ENCODE results near the gene CLDN8. TPM values are rescaled to one million over a fixed set of nuclear protein-coding genes. Genes with fewer than 3 reads are reported as not detected.

The CLDN8 gene
- 10 to 100 TPM; 54.3 to 70.9 (median 56.5) TPM for polyA plus RNA-seq (ENCODE audit: insufficient read length in 3 of 3)
- long read RNA-seq, donor 1, transcript CLDN8-201 (1 exons, 2,068 nt): major isoform, 57 of 57 reads
- long read RNA-seq, donor 1, partial matches to known transcripts: 0 of 57 reads
- long read RNA-seq, donor 1, other reads (novel, unspliced or antisense): 0 of 57 reads
- long read RNA-seq, donor 2, transcript CLDN8-201 (1 exons, 2,068 nt): major isoform, 71 of 71 reads
- long read RNA-seq, donor 2, partial matches to known transcripts: 0 of 71 reads
- long read RNA-seq, donor 2, other reads (novel, unspliced or antisense): 0 of 71 reads
- long read RNA-seq, donor 3, transcript CLDN8-201 (1 exons, 2,068 nt): major isoform, 59 of 59 reads
- long read RNA-seq, donor 3, partial matches to known transcripts: 0 of 59 reads
- long read RNA-seq, donor 3, other reads (novel, unspliced or antisense): 0 of 59 reads
- long read RNA-seq, donor 4, transcript CLDN8-201 (1 exons, 2,068 nt): major isoform, 90 of 90 reads
- long read RNA-seq, donor 4, partial matches to known transcripts: 0 of 90 reads
- long read RNA-seq, donor 4, other reads (novel, unspliced or antisense): 0 of 90 reads
- long read RNA-seq, donor 5, transcript CLDN8-201 (1 exons, 2,068 nt): major isoform, 30 of 30 reads
- long read RNA-seq, donor 5, partial matches to known transcripts: 0 of 30 reads
- long read RNA-seq, donor 5, other reads (novel, unspliced or antisense): 0 of 30 reads
- long read RNA-seq, donor 6, transcript CLDN8-201 (1 exons, 2,068 nt): major isoform, 53 of 53 reads
- long read RNA-seq, donor 6, partial matches to known transcripts: 0 of 53 reads
- long read RNA-seq, donor 6, other reads (novel, unspliced or antisense): 0 of 53 reads
- long read RNA-seq, donor 7, transcript CLDN8-201 (1 exons, 2,068 nt): major isoform, 40 of 40 reads
- long read RNA-seq, donor 7, partial matches to known transcripts: 0 of 40 reads
- long read RNA-seq, donor 7, other reads (novel, unspliced or antisense): 0 of 40 reads
- long read RNA-seq, donor 8: 0 reads
- long read RNA-seq, donor 9, transcript CLDN8-201 (1 exons, 2,068 nt): major isoform, 92 of 92 reads
- long read RNA-seq, donor 9, partial matches to known transcripts: 0 of 92 reads
- long read RNA-seq, donor 9, other reads (novel, unspliced or antisense): 0 of 92 reads
- long read RNA-seq, donor 10, transcript CLDN8-201 (1 exons, 2,068 nt): major isoform, 50 of 50 reads
- long read RNA-seq, donor 10, partial matches to known transcripts: 0 of 50 reads
- long read RNA-seq, donor 10, other reads (novel, unspliced or antisense): 0 of 50 reads
- long read RNA-seq, donor 11, transcript CLDN8-201 (1 exons, 2,068 nt): major isoform, 30 of 30 reads
- long read RNA-seq, donor 11, partial matches to known transcripts: 0 of 30 reads
- long read RNA-seq, donor 11, other reads (novel, unspliced or antisense): 0 of 30 reads
- long read RNA-seq, donor 12, transcript CLDN8-201 (1 exons, 2,068 nt): major isoform, 117 of 117 reads
- long read RNA-seq, donor 12, partial matches to known transcripts: 0 of 117 reads
- long read RNA-seq, donor 12, other reads (novel, unspliced or antisense): 0 of 117 reads
- long read RNA-seq, donor 13, transcript CLDN8-201 (1 exons, 2,068 nt): major isoform, 84 of 84 reads
- long read RNA-seq, donor 13, partial matches to known transcripts: 0 of 84 reads
- long read RNA-seq, donor 13, other reads (novel, unspliced or antisense): 0 of 84 reads
- long read RNA-seq, donor 14, transcript CLDN8-201 (1 exons, 2,068 nt): major isoform, 84 of 84 reads
- long read RNA-seq, donor 14, partial matches to known transcripts: 0 of 84 reads
- long read RNA-seq, donor 14, other reads (novel, unspliced or antisense): 0 of 84 reads
- long read RNA-seq, donor 15, transcript CLDN8-201 (1 exons, 2,068 nt): major isoform, 40 of 40 reads
- long read RNA-seq, donor 15, partial matches to known transcripts: 0 of 40 reads
- long read RNA-seq, donor 15, other reads (novel, unspliced or antisense): 0 of 40 reads
- long read RNA-seq, donor 16, transcript CLDN8-201 (1 exons, 2,068 nt): major isoform, 73 of 73 reads
- long read RNA-seq, donor 16, partial matches to known transcripts: 0 of 73 reads
- long read RNA-seq, donor 16, other reads (novel, unspliced or antisense): 0 of 73 reads

- no peak for DNase-seq
Observed at GRCh38 chr21:30216041-30216723, at the start of gene CLDN8. Gene CLDN8, minus strand, starts transcription at chr21:30216097. Its CDS starts 172 bp downstream, at chr21:30215925.

DNA sequence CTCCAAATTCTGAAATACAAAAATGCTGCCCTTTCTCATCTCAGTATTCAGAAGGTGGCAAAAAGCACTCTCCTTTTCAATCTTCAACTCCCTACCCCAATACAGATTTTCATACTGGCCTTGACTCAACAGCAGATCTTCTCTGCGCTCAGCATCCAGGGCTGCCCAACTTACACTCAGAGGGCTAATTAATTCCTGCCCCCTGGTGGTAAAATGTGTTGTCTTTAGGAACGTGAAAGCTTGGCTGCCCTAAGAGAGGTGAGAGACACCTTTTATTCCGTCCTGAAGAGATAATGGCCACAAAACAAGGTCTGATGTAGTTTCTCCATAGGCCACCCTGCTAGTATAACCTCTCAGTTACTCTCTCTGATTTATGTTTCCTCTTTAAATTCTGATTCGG is 41.9 kb upstream of the CLDN8 start:
- peak; percentile 10 for DNase-seq

DNA sequence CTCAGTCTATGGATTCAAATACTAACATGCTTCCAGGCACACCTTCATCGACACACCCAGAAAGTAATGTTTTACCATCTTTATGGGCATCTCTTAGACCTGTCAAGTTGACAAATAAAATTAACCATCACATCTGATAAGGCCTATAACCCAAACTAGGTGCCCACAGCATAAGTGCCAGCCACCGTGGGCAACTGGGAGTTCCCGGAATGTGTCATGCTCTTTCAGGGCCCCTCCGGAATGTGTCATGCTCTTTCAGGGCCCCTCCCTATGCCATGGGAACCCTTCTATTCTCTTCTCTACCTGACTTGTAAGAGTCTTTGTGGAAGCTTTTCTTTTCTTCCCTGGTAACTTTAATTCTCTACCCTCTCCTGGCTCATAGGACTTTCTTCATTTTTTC is 40.2 kb upstream of the CLDN8 start:
- DNase-seq: no peak

GRCh38 chr21:30255679-30256078 is 39.8 kb upstream of the CLDN8 start:
- DNase-seq: no peak

- DNase-seq: no peak
Observed at GRCh38 chr21:30251781-30252180, 35.9 kb upstream of the CLDN8 start.

- no peak for DNase-seq
Observed at GRCh38 chr21:30249936-30250335, 34.0 kb upstream of the CLDN8 start.

DNA sequence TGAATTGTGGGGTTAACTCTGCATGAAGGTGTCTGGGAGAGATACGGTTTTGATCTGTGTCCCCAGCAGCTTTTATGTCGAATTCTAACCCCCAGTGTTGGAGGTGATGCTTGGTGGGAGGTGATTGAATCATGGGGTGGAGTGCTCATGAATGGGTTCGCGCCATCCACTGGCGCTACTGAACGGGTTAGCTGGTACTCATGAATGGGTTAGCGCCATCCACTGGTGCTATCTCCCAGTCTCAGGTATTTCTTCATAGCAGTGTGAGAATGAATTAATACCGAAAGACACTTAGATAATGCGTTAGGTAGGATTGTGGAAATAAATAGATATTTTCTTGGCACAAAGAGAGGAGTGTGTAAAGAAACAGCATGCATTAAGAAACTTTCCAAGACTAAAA is 32.9 kb upstream of the CLDN8 start:
- DNase-seq: no peak

- no peak for DNase-seq
Observed at GRCh38 chr21:30245061-30245460, 29.2 kb upstream of the CLDN8 start.

GRCh38 chr21:30243691-30244090 is 27.8 kb upstream of the CLDN8 start:
- DNase-seq: no peak

DNA sequence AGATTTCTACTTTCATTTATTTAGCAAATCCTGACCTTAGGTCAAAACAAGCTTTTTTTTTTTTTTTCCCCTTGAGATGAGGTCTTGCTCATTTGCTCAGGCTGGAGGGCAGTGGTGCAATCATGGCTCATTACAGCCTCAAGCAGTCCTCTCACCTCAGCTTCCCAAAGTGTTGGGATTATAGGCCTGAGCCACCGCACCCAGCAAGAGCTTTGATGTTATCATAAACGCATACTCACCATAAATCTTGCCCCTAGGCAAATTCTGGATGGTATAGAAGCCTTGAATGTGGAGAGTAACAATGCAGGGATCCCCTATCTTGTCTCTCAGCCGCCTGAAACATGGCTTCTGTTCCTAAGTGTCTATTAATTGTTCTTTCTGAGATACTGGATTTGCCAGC is 24.8 kb upstream of the CLDN8 start:
- DNase-seq: no peak

DNA sequence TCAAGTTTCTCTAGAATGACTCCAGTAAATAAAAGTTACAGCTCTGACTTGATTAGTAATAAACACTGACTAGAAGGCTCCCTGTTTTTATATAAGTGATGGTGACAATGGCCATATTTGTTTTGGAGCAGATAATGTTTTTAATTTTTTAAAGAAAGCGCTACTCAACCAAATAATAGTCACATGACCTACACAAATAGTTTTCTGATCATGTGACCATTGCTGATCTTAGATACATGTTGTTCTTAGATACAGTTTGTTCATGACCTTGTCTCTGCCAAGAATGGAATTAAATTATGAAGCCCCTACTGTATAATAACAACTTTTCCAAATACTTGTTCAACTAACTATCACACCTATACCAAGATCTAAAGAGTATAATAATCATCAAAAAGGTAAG is 22.3 kb upstream of the CLDN8 start:
- DNase-seq: no peak

GRCh38 chr21:30234643-30235042 is 18.7 kb upstream of the CLDN8 start:
- no peak for DNase-seq

GRCh38 chr21:30234050-30234449 is 18.2 kb upstream of the CLDN8 start:
- no peak for DNase-seq

- no peak for DNase-seq
Observed at GRCh38 chr21:30233228-30234020, 17.5 kb upstream of the CLDN8 start.

DNA sequence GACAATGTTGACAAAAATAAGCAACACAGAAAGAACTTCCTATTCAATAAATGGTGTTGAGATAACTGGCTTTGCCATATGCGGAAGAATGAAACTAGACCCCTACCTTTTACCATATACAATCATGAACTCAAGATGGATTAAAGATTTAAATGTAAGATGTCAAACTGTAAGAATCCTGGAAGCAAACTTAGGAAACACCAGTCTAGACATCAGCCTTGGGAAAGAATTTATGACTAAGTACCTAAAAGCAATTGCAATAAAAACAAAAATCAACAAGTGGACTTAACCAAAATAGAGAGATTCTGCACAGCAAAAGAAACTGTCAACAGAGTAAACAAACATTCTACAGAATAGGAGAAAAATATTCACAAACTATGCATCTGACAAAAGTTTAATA is 16.1 kb upstream of the CLDN8 start:
- DNase-seq: no peak

- DNase-seq: no peak
Observed at GRCh38 chr21:30227633-30228404, 11.9 kb upstream of the CLDN8 start.

DNA sequence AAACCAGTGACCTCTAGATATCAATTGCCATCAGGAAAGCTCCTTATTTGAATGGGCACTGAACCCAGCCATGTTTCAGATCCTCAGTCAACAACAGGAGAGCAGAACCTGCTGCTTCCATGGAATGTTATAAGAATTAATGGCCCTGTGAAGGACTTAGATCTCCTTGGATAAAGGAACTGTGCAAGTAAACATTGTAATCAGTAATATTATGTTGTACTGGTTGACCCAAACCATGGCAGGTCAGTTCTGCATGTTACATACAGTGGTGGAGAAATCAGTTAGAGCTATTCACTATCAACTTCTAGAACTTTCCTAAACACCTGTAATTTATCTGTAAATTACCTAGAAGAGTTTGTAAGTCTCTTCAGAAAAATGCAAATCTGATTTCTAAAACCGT is 11.2 kb upstream of the CLDN8 start:
- no peak for DNase-seq

- DNase-seq: no peak
Observed at GRCh38 chr21:30223596-30223995, 7.7 kb upstream of the CLDN8 start.
